K562 (cell line): Measurements from ENCODE around the gene PLEKHO1. TPM values are rescaled to one million over a fixed set of nuclear protein-coding genes. Genes with fewer than 3 reads are reported as not detected.

ENCODE experiments used
- CAMTA2 ChIP-seq: fragments of 250-450 bp; sonication (Bioruptor Pico); conservative IDR thresholded peaks from 2 replicates; pipeline ENCODE4 v1.5.1; 2022
- CC2D1A ChIP-seq: fragments of 450-650 bp; IDR thresholded peaks from 2 replicates; pipeline ENCODE4 v1.6.1; 2017; ENCODE audit warnings: mild to moderate bottlenecking
- CREM ChIP-seq: IDR thresholded peaks from 2 replicates; pipeline ENCODE4 v1.6.1; 2014; ENCODE audit warnings: antibody characterized with exemption, low read depth
- HNRNPH1 ChIP-seq: fragments of 200-400 bp; formaldehyde crosslinking; optimal IDR thresholded peaks from 2 replicates; pipeline ENCODE3; 2017; ENCODE audit warnings: low read depth, mild to moderate bottlenecking, low read length, moderate library complexity
- KLF13 ChIP-seq: fragments of 450-650 bp; IDR thresholded peaks from 2 replicates; pipeline ENCODE4 v1.6.1; 2016; ENCODE audit warnings: missing genetic modification characterization, low read depth, mild to moderate bottlenecking, missing compliant biosample characterization, moderate library complexity, borderline replicate concordance
- L3MBTL2 ChIP-seq: fragments of 450-650 bp; IDR thresholded peaks from 2 replicates; pipeline ENCODE4 v1.6.1; 2016; ENCODE audit warnings: mild to moderate bottlenecking, moderate library complexity
- MXI1 ChIP-seq: IDR thresholded peaks from 2 replicates; pipeline ENCODE4 v1.6.1; 2011; ENCODE audit warnings: low read depth, mild to moderate bottlenecking, improper control_type of control experiment, low read length
- SMC3 ChIP-seq: conservative IDR thresholded peaks from 2 replicates; pipeline ENCODE4 v1.6.1; 2011; ENCODE audit warnings: low read depth, low read length, improper control_type of control experiment; ENCODE audit not compliant: insufficient read depth
- TAF15 ChIP-seq: fragments of 200-400 bp; formaldehyde crosslinking; IDR thresholded peaks from 2 replicates; pipeline ENCODE4 v1.6.1; 2017; ENCODE audit warnings: mild to moderate bottlenecking, low read depth, low read length, moderate library complexity
- TEAD4 ChIP-seq, 2 experiments: sonication (generic) in 1 of 2; formaldehyde crosslinking in 1 of 2; IDR thresholded peaks; 2 replicates each; pipeline versions ENCODE4 v1.6.1 to v1.8.0; 2012 to 2022; ENCODE audit warnings: borderline replicate concordance in 1 of 2, inconsistent platforms in 1 of 2, low read length in 1 of 2, mild to moderate bottlenecking in 1 of 2, missing genetic modification reagents in 1 of 2
- TFAP4 ChIP-seq: sonication (generic); formaldehyde crosslinking; IDR thresholded peaks from 2 replicates; pipeline ENCODE4 v1.8.0; 2022; ENCODE audit warnings: missing genetic modification reagents, mild to moderate bottlenecking, moderate library complexity, borderline replicate concordance
- ZNF398 ChIP-seq: fragments of 250-450 bp; sonication (Bioruptor Pico); IDR thresholded peaks from 2 replicates; pipeline ENCODE4 v1.8.0; 2021; ENCODE audit warnings: moderate library complexity, mild to moderate bottlenecking, inconsistent platforms
- ZSCAN29 ChIP-seq: fragments of 450-650 bp; IDR thresholded peaks from 2 replicates; pipeline ENCODE4 v1.6.1; 2017
- polyA plus RNA-seq, 8 experiments: library from polyadenylated mRNA; depleted of rRNA in 4 of 8; stranded (reverse) in 5 of 8; unstranded in 3 of 8; fragments of >200 nt; fragmentation: Nextera tagmentation in 2 of 8; fragmentation: Illumina TruSeq in 1 of 8; extraction: Ambion mirVana in 2 of 8; extraction: Trizol in 1 of 8; gene quantifications; 2 replicates each; pipeline versions ENCODE4 v1.2.1 to v1.2.3, GENCODE V29; 2011 to 2014; ENCODE audit warnings: inconsistent platforms in 1 of 8, missing spikeins in 1 of 8
- total RNA-seq, 7 experiments: library from RNA; depleted of rRNA in 6 of 7; stranded (reverse); fragments of >200 nt in 6 of 7; fragmentation: Illumina TruSeq in 2 of 7; extraction: Trizol in 2 of 7; gene quantifications; 2 replicates each; pipeline versions ENCODE4 v1.2.1 to v1.2.3, GENCODE V29; 2011 to 2021; ENCODE audit warnings: low replicate concordance in 1 of 7
- TF ChIP-seq, protein P1 (sequence below): sonication (generic); formaldehyde crosslinking; IDR thresholded peaks from 2 replicates; pipeline ENCODE4 v1.8.0; 2023; ENCODE audit warnings: missing genetic modification reagents, mild to moderate bottlenecking, borderline replicate concordance

The PLEKHO1 gene
- total and polyA plus RNA-seq, 9 of the 15 experiments (the other 6 are each of a cell fraction or from before 2014, with no cell fraction given) = 0.39 to 16.2 (median 9.6) TPM

GRCh38 chr1:150165622-150166612, 16.2 kb downstream of the PLEKHO1 start (continued):
- 0 out of 2 replicates have a peak, but pooled peaks have one; percentile 25 for TF ChIP-seq KLF13 (tag)
- TF ChIP-seq MXI1 = no peak
- TF ChIP-seq, protein P1, sequence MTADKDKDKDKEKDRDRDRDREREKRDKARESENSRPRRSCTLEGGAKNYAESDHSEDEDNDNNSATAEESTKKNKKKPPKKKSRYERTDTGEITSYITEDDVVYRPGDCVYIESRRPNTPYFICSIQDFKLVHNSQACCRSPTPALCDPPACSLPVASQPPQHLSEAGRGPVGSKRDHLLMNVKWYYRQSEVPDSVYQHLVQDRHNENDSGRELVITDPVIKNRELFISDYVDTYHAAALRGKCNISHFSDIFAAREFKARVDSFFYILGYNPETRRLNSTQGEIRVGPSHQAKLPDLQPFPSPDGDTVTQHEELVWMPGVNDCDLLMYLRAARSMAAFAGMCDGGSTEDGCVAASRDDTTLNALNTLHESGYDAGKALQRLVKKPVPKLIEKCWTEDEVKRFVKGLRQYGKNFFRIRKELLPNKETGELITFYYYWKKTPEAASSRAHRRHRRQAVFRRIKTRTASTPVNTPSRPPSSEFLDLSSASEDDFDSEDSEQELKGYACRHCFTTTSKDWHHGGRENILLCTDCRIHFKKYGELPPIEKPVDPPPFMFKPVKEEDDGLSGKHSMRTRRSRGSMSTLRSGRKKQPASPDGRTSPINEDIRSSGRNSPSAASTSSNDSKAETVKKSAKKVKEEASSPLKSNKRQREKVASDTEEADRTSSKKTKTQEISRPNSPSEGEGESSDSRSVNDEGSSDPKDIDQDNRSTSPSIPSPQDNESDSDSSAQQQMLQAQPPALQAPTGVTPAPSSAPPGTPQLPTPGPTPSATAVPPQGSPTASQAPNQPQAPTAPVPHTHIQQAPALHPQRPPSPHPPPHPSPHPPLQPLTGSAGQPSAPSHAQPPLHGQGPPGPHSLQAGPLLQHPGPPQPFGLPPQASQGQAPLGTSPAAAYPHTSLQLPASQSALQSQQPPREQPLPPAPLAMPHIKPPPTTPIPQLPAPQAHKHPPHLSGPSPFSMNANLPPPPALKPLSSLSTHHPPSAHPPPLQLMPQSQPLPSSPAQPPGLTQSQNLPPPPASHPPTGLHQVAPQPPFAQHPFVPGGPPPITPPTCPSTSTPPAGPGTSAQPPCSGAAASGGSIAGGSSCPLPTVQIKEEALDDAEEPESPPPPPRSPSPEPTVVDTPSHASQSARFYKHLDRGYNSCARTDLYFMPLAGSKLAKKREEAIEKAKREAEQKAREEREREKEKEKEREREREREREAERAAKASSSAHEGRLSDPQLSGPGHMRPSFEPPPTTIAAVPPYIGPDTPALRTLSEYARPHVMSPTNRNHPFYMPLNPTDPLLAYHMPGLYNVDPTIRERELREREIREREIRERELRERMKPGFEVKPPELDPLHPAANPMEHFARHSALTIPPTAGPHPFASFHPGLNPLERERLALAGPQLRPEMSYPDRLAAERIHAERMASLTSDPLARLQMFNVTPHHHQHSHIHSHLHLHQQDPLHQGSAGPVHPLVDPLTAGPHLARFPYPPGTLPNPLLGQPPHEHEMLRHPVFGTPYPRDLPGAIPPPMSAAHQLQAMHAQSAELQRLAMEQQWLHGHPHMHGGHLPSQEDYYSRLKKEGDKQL (CRISPR knock-in tag) = no peak
- TF ChIP-seq CC2D1A = peak; percentile 85
- peak; percentile 44; the same call in 1 of the 2 replicates for TF ChIP-seq TEAD4 (IDR thresholded peaks at IDR 0.05; ENCODE audit: low read length)
- TF ChIP-seq TEAD4 (CRISPR knock-in tag; IDR thresholded peaks at IDR 0.05; ENCODE audit: borderline replicate concordance) = no peak
- no peak for TF ChIP-seq CAMTA2
- no peak for TF ChIP-seq HNRNPH1
- TF ChIP-seq ZSCAN29 = no peak
- peak; percentile 66 for TF ChIP-seq SMC3
- 0 out of 2 replicates have a peak, but pooled peaks have one; percentile 39 for TF ChIP-seq TFAP4 (CRISPR knock-in tag)
- TF ChIP-seq ZNF398 (CRISPR knock-in tag) = no peak
- no peak for TF ChIP-seq CREM
- TF ChIP-seq TAF15 = no peak
- peak; percentile 70 for TF ChIP-seq L3MBTL2
